HL-60/S4 treated with phorbol 12-myristate 13-acetate at 8.2 ng/mL for 4 days and 3 days (cell line): ENCODE results near the gene SOX18.
"Not testable (repeated sequence)": the region's sequence is repeated elsewhere in the genome, so short reads cannot be mapped to it uniquely, and the experiment has no call there.

Experiments used
- in situ Hi-C: fragments of 300-500 bp; cut with MboI; formaldehyde crosslinking; loops from 2 replicates; pipeline ENCODE4 v1.15.0; 2022; ENCODE audit warnings: low sequenced_read_pairs

Gene SOX18

GRCh38 chr20:64049060-64049877 is at the start of gene SOX18:
TSS of gene SOX18 (minus strand) at chr20:64049639. CDS start at chr20:64049516, 123 bp downstream.
- in situ Hi-C loops = no loop called here

GRCh38 chr20:64098471-64099013 is 49.1 kb upstream of the SOX18 start:
- in situ Hi-C loops = no loop called here

- in situ Hi-C loops = no loop called here
These were observed 47.1 kb upstream of the SOX18 start for GRCh38 chr20:64096535-64096934.

GRCh38 chr20:64095927-64096326 is 46.5 kb upstream of the SOX18 start:
- in situ Hi-C loops = no loop called here

- in situ Hi-C loops = no loop called here
These were observed 46.0 kb upstream of the SOX18 start for GRCh38 chr20:64095455-64095854.

GRCh38 chr20:64093013-64093503 is 43.6 kb upstream of the SOX18 start:
- in situ Hi-C loops = no loop called here

- in situ Hi-C loops = no loop called here
These were observed 43.0 kb upstream of the SOX18 start for GRCh38 chr20:64092258-64093012.

GRCh38 chr20:64091770-64092169 is 42.3 kb upstream of the SOX18 start:
- in situ Hi-C loops = no loop called here

GRCh38 chr20:64091340-64091739 is 41.9 kb upstream of the SOX18 start:
- in situ Hi-C loops = no loop called here

- in situ Hi-C loops = no loop called here
These were observed 40.7 kb upstream of the SOX18 start for GRCh38 chr20:64090165-64090564.

- in situ Hi-C loops = not testable (repeated sequence)
These were observed 39.1 kb upstream of the SOX18 start for GRCh38 chr20:64088586-64088985.

GRCh38 chr20:64087226-64087825 is 37.9 kb upstream of the SOX18 start:
- in situ Hi-C loops = not testable (repeated sequence)

GRCh38 chr20:64086801-64087200 is 37.4 kb upstream of the SOX18 start:
- in situ Hi-C loops = no loop called here

GRCh38 chr20:64084685-64085152 is 35.3 kb upstream of the SOX18 start:
- in situ Hi-C loops = no loop called here

GRCh38 chr20:64083804-64084684 is 34.6 kb upstream of the SOX18 start, which contains the start of gene LKAAEAR1:
TSS of gene LKAAEAR1 (minus strand) at chr20:64084398. CDS start at chr20:64084219, 179 bp downstream.
- in situ Hi-C loops = no loop called here

- in situ Hi-C loops = no loop called here
These were observed 34.0 kb upstream of the SOX18 start for GRCh38 chr20:64083378-64083803.

- in situ Hi-C loops = no loop called here
These were observed 33.5 kb upstream of the SOX18 start for GRCh38 chr20:64082820-64083377.

GRCh38 chr20:64082126-64082731 is 32.8 kb upstream of the SOX18 start:
- in situ Hi-C loops = no loop called here

- in situ Hi-C loops = no loop called here
These were observed 32.2 kb upstream of the SOX18 start for GRCh38 chr20:64081624-64081964.
